GM21737 (cell line): ENCODE results near the gene SUSD6.
"Not testable (repeated sequence)": the region's sequence is repeated elsewhere in the genome, so short reads cannot be mapped to it uniquely, and the experiment has no call there.

Experiments used
- ATAC-seq: cut with Tn5 transposase; IDR thresholded peaks from one replicate; pipeline ENCODE4 v1.9.1; 2021; ENCODE audit warnings: mild to moderate bottlenecking, moderate library complexity; ENCODE audit not compliant: unreplicated experiment

SUSD6 gene

DNA sequence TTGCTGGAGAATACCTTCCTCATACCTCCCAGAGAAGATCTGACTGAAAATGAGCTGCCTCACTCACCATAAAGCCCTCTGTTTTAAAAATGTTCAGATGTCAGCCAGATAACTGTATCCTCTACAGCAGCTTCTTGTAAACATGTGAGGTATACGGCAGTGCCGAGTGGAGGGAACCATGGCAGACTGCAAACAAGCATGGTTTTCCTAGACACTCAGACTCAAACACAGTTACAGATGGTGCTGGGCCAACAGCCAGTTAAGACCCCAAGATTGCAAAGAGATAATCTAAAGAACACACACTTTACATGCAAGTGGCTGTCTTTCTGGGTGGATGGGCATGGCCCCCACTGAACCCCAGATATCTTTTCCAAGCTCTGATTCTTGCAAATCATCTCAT lies 20.1 kb upstream of the SUSD6 start:
- no peak for ATAC-seq

- no peak for ATAC-seq
Observed at GRCh38 chr14:69593018-69593677, 18.2 kb upstream of the SUSD6 start.

- ATAC-seq: no peak
Observed at GRCh38 chr14:69594846-69595245, 16.6 kb upstream of the SUSD6 start.

DNA sequence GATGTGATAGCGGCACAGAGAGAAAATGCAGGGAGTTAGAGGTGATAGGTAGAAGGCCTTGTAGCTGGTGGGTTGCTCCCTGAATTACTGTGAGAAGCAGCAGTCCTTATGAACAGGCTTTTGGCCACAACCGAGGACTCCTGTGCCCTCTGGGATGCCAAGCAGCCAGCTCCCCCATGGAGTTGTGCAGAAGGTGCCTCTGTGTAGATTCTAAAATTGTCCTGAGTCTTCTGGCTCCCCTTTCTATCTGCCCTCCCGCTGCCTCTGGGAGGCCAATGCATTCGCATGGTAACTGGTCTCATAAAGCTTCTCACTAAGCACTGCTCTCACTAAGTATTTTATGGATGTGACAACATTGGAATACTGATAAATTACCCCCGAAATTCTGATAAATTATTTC lies 16.1 kb upstream of the SUSD6 start:
- ATAC-seq: no peak

- ATAC-seq: not testable (repeated sequence)
Observed at GRCh38 chr14:69599431-69599830, 12.0 kb upstream of the SUSD6 start.

GRCh38 chr14:69600304-69600891 lies 11.0 kb upstream of the SUSD6 start:
- ATAC-seq: no peak

GRCh38 chr14:69605738-69606137 lies 5.7 kb upstream of the SUSD6 start:
- ATAC-seq: no peak

DNA sequence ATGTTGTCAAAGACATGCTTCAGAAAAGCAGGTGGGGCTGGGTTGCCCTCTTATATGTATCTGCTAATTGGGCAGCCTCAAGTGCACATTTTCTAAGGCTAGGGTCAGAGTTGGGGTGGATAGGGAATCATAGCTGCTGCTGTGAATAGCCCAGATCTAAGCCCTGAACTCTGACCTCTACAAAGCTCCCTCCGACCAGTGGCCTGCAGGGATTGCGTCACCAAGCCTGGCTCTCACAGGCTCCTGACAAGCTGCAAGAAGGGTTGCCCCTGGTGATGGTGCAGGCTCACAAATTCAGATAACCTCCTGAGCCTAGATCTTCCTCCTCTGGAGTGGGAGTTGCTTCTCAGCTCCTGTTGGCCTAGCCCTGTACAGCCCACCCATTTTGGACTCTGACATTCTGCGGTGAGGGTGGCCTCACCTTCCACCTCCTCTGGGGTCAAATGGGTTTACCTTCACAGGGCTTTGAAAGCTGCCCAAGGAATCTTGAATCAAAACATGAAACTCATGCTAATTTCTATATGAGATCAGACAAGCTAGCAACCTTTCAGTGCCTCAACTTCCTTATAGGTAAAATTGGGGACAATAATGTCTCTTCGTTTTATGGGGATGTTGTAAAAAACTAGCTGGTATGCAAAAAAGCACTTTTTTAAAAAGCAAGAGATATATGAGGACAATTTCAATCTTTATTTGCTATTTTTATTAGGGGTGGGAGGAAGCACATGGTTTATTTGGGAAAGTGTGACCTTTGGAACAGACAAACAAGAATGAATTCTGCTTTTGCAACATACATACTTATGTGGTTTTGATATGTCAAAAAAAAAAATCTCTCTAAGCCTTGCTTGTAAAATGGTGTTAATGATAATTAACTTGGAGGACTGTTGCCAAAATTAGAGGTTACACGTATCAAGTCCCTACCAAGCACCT lies 4.9 kb upstream of the SUSD6 start:
- ATAC-seq: no peak

GRCh38 chr14:69610020-69610873 lies 1.1 kb upstream of the SUSD6 start:
- ATAC-seq: no peak

- ATAC-seq: no peak
Observed at GRCh38 chr14:69610874-69611171, 573 bp upstream of the SUSD6 start.

DNA sequence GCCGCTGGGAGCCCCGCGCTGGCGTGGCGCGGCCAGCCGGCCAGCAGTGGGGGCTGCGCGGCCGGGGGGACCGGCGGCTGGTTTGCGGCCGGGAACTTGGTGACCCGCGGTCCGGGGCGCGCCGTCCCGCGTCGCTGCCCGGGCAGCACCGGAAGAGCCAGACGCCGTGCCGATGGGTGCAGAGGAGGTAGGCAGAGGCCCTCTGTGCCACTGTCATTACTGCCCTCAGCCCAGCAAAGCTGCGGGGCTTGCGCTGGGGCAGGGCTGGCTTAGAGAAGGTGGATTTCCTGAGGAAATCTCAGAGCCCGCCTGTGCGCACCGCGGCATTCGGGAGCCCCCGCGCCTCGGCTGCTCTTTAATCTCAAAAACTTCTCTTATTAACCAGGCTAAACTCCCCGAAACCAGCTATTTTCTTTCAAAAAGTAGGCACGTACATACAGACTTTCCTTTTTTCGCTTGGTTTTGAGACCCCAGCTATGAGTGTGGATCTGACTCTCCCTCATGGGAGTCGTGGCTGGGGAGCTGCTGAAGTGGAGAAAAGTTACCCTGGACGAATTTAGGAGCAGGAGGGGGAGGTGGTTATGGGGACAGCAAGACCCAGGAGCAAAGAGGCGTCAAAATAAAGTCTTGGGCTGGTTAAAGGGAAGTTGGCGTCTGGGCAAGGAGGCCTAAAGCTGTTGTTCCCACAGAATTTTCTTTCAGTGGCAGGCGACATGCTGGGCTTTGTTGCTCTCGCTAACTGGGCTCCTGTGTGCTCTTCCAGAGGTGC lies 802 bp downstream of the SUSD6 start:
- ATAC-seq: peak; percentile 21

- ATAC-seq: no peak
Observed at GRCh38 chr14:69612783-69613130, 1.4 kb downstream of the SUSD6 start.

DNA sequence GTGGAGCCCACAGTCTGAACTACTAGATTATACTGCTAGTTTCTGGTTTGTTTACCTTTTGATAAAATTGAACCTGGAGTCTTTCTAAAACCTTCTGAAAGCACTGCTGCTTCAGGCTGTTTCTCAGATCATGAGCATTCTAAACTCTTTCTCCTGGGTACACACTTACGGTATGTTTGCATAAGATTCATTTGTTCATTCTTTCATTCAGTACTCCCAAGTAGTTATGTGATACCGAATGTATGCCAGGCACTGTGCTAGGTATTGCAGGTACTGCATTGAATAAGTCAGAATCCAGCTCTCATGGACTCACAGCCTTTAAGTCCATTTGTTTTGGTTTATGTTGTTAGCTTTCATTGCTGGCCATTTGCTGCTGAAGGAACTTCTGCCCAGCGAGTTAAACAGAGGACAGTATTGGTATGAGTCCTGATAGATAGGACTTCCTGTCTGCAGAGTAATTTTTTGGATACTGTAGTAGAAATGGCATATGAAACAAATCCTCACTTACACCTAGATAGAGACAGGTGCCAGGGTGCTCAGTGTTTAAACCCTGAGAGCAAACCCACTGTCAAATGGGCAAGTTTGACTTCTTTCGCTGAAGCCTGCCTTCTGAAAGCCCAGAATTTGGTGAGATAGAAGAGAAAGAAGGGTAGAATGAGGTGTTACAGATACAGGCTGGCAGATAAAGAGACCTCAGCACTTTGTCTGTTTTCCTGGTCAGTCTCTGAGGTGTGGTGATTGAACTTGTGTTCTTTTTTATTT lies 2.1 kb downstream of the SUSD6 start:
- no peak for ATAC-seq

DNA sequence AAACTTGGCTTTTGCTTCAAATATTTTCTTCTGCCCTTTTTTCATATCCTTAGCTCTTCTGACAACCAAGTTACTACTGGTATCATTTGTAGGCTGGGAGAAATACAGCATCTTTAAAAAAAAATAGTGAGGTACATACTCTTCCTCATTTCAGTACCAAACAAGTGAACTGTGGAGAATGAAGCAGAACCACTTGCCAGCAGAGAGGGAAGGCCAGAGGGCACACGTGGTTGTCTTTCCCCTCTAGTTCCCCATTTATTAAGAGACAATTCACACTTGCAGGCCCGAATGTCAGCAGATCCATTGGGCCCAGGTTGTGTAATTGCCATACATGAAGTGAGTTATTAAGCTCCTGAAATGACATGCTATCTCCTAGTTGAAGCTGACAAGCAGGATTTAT lies 3.2 kb downstream of the SUSD6 start:
- no peak for ATAC-seq

- no peak for ATAC-seq
Observed at GRCh38 chr14:69615121-69615495, 3.7 kb downstream of the SUSD6 start.

- ATAC-seq: peak; percentile 44
Observed at GRCh38 chr14:69615496-69616407, 4.4 kb downstream of the SUSD6 start.

DNA sequence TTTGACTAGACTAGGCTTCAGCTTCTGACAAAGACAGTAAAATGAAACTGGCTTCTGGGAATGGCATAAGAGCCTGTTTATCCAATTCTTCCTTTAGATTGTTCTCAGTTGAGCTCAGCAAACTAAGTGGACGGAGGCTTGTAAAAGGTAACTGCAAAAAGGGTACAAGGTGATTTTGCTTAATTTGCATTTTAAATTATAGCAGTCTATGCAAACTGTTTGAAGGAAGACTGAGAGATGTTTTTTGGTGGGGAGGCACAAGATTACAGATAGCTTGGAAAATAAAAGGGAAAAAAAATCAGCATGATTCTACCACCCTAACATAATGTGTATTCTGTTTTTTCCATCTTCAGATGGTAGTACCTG lies 5.0 kb downstream of the SUSD6 start:
- ATAC-seq: no peak

GRCh38 chr14:69617796-69618195 lies 6.4 kb downstream of the SUSD6 start:
- ATAC-seq: no peak

DNA sequence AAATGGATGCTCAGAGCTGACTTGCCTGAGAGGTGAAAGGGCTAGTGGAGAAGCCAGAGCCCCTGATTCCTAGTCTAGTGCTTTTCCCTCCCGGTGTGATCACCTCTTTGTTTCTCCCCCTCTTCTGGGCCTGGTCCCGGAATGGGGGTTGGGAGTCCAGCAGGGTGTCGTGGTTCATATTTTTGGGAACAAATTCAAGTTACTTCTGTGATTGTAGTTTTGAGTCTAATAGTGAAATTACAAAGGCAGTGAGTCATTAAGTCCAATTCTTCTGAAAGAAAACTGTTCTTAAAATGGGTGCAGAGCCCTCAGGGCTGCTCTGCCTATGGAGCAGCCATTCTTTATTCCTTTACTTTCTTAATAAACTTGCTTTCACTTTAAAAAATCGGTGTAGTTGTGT lies 7.6 kb downstream of the SUSD6 start:
- no peak for ATAC-seq
